Measurements from ENCODE around the gene TSEN34. TPM values are rescaled to one million over a fixed set of nuclear protein-coding genes. Genes with fewer than 3 reads are reported as not detected.
"Not testable (repeated sequence)": the region's sequence is repeated elsewhere in the genome, so short reads cannot be mapped to it uniquely, and the experiment has no call there.

TSEN34 gene
- total RNA-seq, 2 experiments from 2014 or later, result 8.3 to 12.1 TPM

- ATAC-seq; POLR2A ChIA-PET; H3K27me3 Mint-ChIP-seq; H3K36me3 Mint-ChIP-seq (ENCODE audit: low read depth); DNase-seq; CTCF ChIA-PET; H3K4me3 Mint-ChIP-seq; H3K4me1 Mint-ChIP-seq; H3K27ac Mint-ChIP-seq; H3K9me3 Mint-ChIP-seq (ENCODE audit: low read depth): not testable (repeated sequence)
- intact Hi-C loops (cut with DNase I, micrococcal nuclease), result loop anchor here in 1 of 2 experiments (2.0 kb wide), 1 partner anchor 17 kb away; the partner anchor contains the start of gene LILRB3
These were observed 48.6 kb downstream of the TSEN34 start for GRCh38 chr19:54239491-54240371.

GRCh38 chr19:54240372-54241336, 49.5 kb downstream of the TSEN34 start:
- POLR2A ChIA-PET; H3K27ac Mint-ChIP-seq; H3K36me3 Mint-ChIP-seq (ENCODE audit: low read depth); ATAC-seq; H3K27me3 Mint-ChIP-seq; H3K4me3 Mint-ChIP-seq; CTCF ChIA-PET; DNase-seq; H3K4me1 Mint-ChIP-seq; intact Hi-C loops (cut with DNase I, micrococcal nuclease); H3K9me3 Mint-ChIP-seq (ENCODE audit: low read depth): not testable (repeated sequence)

GRCh38 chr19:54242234-54242633, 51.1 kb downstream of the TSEN34 start:
- H3K27me3 Mint-ChIP-seq; H3K27ac Mint-ChIP-seq; intact Hi-C loops (cut with DNase I, micrococcal nuclease); DNase-seq; H3K36me3 Mint-ChIP-seq (ENCODE audit: low read depth); POLR2A ChIA-PET; H3K4me3 Mint-ChIP-seq; ATAC-seq; H3K4me1 Mint-ChIP-seq; H3K9me3 Mint-ChIP-seq (ENCODE audit: low read depth); CTCF ChIA-PET: not testable (repeated sequence)

GRCh38 chr19:54242646-54243045, 51.5 kb downstream of the TSEN34 start, which contains the start of gene LILRA6:
Gene LILRA6 (minus strand): TSS chr19:54242790.
- CTCF ChIA-PET; POLR2A ChIA-PET; H3K27me3 Mint-ChIP-seq; H3K4me1 Mint-ChIP-seq; intact Hi-C loops (cut with DNase I, micrococcal nuclease); H3K36me3 Mint-ChIP-seq (ENCODE audit: low read depth); DNase-seq; H3K27ac Mint-ChIP-seq; ATAC-seq; H3K9me3 Mint-ChIP-seq (ENCODE audit: low read depth); H3K4me3 Mint-ChIP-seq: not testable (repeated sequence)

GRCh38 chr19:54243809-54244208, 52.7 kb downstream of the TSEN34 start:
- H3K9me3 Mint-ChIP-seq (ENCODE audit: low read depth); CTCF ChIA-PET; POLR2A ChIA-PET; H3K27me3 Mint-ChIP-seq; H3K4me3 Mint-ChIP-seq; H3K4me1 Mint-ChIP-seq; H3K36me3 Mint-ChIP-seq (ENCODE audit: low read depth); ATAC-seq; DNase-seq; H3K27ac Mint-ChIP-seq: not testable (repeated sequence)
- intact Hi-C loops (cut with DNase I, micrococcal nuclease), result loop anchor here in 1 of 2 experiments (2.0 kb wide), 1 partner anchor 21 kb away; the partner anchor contains the start of gene LILRB3

Other genes with a start within 250 kb of the TSEN34 start
- gene CACNG8, start 228.4 kb upstream of the TSEN34 start, total RNA-seq, result not detected
- not detected for gene CACNG6, start 199.7 kb upstream of the TSEN34 start, total RNA-seq
- gene VSTM1, start 127.4 kb upstream of the TSEN34 start, total RNA-seq, result not detected
- not detected for gene TARM1, start 109.9 kb upstream of the TSEN34 start, total RNA-seq
- under 1 TPM; 0.67 to 0.71 TPM for gene OSCAR, start 90.5 kb upstream of the TSEN34 start, total RNA-seq
- 100 to 1,000 TPM in 1 of 2 experiments, 10 to 100 TPM in 1; 99.9 to 158 TPM for gene NDUFA3, start 88.5 kb upstream of the TSEN34 start, total RNA-seq
- gene TFPT, start 75.7 kb upstream of the TSEN34 start, total RNA-seq, result 10 to 100 TPM; 28.5 to 39.3 TPM
- 100 to 1,000 TPM in 1 of 2 experiments, 10 to 100 TPM in 1; 85.5 to 115 TPM for gene PRPF31, start 75.6 kb upstream of the TSEN34 start, total RNA-seq
- 10 to 100 TPM; 61.0 to 93.8 TPM for gene CNOT3, start 53.5 kb upstream of the TSEN34 start, total RNA-seq
- 1 to 10 TPM; 3.5 to 3.6 TPM for gene LENG1, start 31.6 kb upstream of the TSEN34 start, total RNA-seq
- under 1 TPM; 0.39 to 0.55 TPM for gene TMC4, start 18.1 kb upstream of the TSEN34 start, total RNA-seq
- 10 to 100 TPM; 74.9 to 96.1 TPM for gene MBOAT7, start 1.7 kb upstream of the TSEN34 start, total RNA-seq
- gene RPS9, start 9.6 kb downstream of the TSEN34 start, total RNA-seq, result 1,000 to 10,000 TPM; 1,400 to 1,725 TPM
- not detected for gene LILRB3, start 31.7 kb downstream of the TSEN34 start, total RNA-seq
- not detected for gene LILRA6, start 51.5 kb downstream of the TSEN34 start, total RNA-seq
- gene LILRB5, start 66.0 kb downstream of the TSEN34 start, total RNA-seq, result not detected
- gene LILRB2, start 89.8 kb downstream of the TSEN34 start, total RNA-seq, result not detected
- gene LILRA5, start 121.9 kb downstream of the TSEN34 start, total RNA-seq, result not detected
- gene LILRA4, start 147.9 kb downstream of the TSEN34 start, total RNA-seq, result not detected
- 1 to 10 TPM; 3.5 to 4.7 TPM for gene LAIR1, start 173.6 kb downstream of the TSEN34 start, total RNA-seq
- gene TTYH1, start 224.2 kb downstream of the TSEN34 start, total RNA-seq, result under 1 TPM; 0.19 to 0.59 TPM

Data from activated CD4-positive, alpha-beta T cell treated with anti-CD3 and anti-CD28 coated beads for 36 hours (primary cell).